Smooth muscle cell of the brain vasculature (primary cell): ENCODE results near the gene HSD3B1.

Source experiments
- DNase-seq: peaks from one replicate; pipeline ENCODE4 v3.0.0-alpha.2; 2012; ENCODE audit warnings: low read depth, low spot score

The HSD3B1 gene

GRCh38 chr1:119506941-119507340, at the start of gene HSD3B1:
HSD3B1 (plus strand) TSS chr1:119507210; CDS start chr1:119507477, 267 bp downstream.
- DNase-seq, result no peak

- no peak for DNase-seq
Observed at GRCh38 chr1:119462964-119463363, 44.0 kb upstream of the HSD3B1 start.

- DNase-seq, result no peak
Observed at GRCh38 chr1:119463569-119463968, 43.4 kb upstream of the HSD3B1 start.

GRCh38 chr1:119466445-119466844, 40.6 kb upstream of the HSD3B1 start:
- no peak for DNase-seq

GRCh38 chr1:119467219-119467618, 39.8 kb upstream of the HSD3B1 start:
- no peak for DNase-seq

GRCh38 chr1:119467857-119468668, 38.9 kb upstream of the HSD3B1 start:
- no peak for DNase-seq

GRCh38 chr1:119469741-119470140, 37.3 kb upstream of the HSD3B1 start:
- DNase-seq, result no peak

GRCh38 chr1:119470377-119470776, 36.6 kb upstream of the HSD3B1 start:
- no peak for DNase-seq

GRCh38 chr1:119470958-119471357, 36.1 kb upstream of the HSD3B1 start:
- no peak for DNase-seq

- DNase-seq, result no peak
Observed at GRCh38 chr1:119471566-119471965, 35.4 kb upstream of the HSD3B1 start.

GRCh38 chr1:119472080-119472818, 34.8 kb upstream of the HSD3B1 start:
- no peak for DNase-seq

GRCh38 chr1:119472819-119473175, 34.2 kb upstream of the HSD3B1 start:
- no peak for DNase-seq

- peak; percentile 4 for DNase-seq
Observed at GRCh38 chr1:119475866-119476439, 31.1 kb upstream of the HSD3B1 start.

GRCh38 chr1:119477710-119478109, 29.3 kb upstream of the HSD3B1 start:
- DNase-seq, result no peak

- no peak for DNase-seq
Observed at GRCh38 chr1:119480175-119480574, 26.8 kb upstream of the HSD3B1 start.

- DNase-seq, result no peak
Observed at GRCh38 chr1:119481951-119482350, 25.1 kb upstream of the HSD3B1 start.

GRCh38 chr1:119482517-119483425, 24.2 kb upstream of the HSD3B1 start:
- no peak for DNase-seq

GRCh38 chr1:119483441-119484200, 23.4 kb upstream of the HSD3B1 start:
- DNase-seq, result no peak

- DNase-seq, result no peak
Observed at GRCh38 chr1:119485201-119485600, 21.8 kb upstream of the HSD3B1 start.

GRCh38 chr1:119488216-119488615, 18.8 kb upstream of the HSD3B1 start:
- DNase-seq, result no peak

- no peak for DNase-seq
Observed at GRCh38 chr1:119489201-119489600, 17.8 kb upstream of the HSD3B1 start.
